BJ (cell line): ENCODE data around the gene ST6GAL1. TPM values are rescaled to one million over a fixed set of nuclear protein-coding genes. Genes with fewer than 3 reads are reported as not detected.
A peak's percentile ranks its signal among the peaks of the same experiment; 100 is the strongest.

Experiments
- CTCF ChIA-PET: fragments of 350-600 bp; formaldehyde crosslinking; extraction: SDS; loops from one replicate; lab custom pipeline; 2021; ENCODE audit warnings: antibody characterized with exemption, inconsistent platforms; lab: Yijun Ruan, JAX
- POLR2A ChIA-PET: fragments of 300-600 bp; sonication (Branson Sonifier 250); formaldehyde crosslinking; extraction: SDS; loops from one replicate; lab custom pipeline; 2021; ENCODE audit warnings: antibody characterized with exemption; lab: Charles Lee
- DNase-seq: peaks from one replicate; pipeline ENCODE4 v3.0.0-alpha.2; 2011; ENCODE audit warnings: low read depth
- H3K27me3 ChIP-seq: 2 replicates; pipeline ENCODE4 v1.6.0; 2011; ENCODE audit warnings: low read length; ENCODE audit not compliant: control insufficient read depth, insufficient read depth
- H3K36me3 ChIP-seq: 2 replicates; pipeline ENCODE4 v1.5.1; 2011; ENCODE audit warnings: low read length; ENCODE audit not compliant: control insufficient read depth, insufficient read depth
- H3K4me3 ChIP-seq: 2 replicates; pipeline ENCODE4 v1.5.1; 2011; ENCODE audit warnings: low read depth, mild to moderate bottlenecking, control low read depth, low read length
- polyA plus RNA-seq: library from polyadenylated mRNA; depleted of rRNA; stranded (reverse); fragments of >200 nt; gene quantifications from 2 replicates; pipeline ENCODE4 v1.2.3, GENCODE V29; 2011
- TF ChIP-seq, protein P1 (sequence below): IDR thresholded peaks from 2 replicates; pipeline ENCODE4 v1.5.1; 2011; ENCODE audit warnings: low read depth, mild to moderate bottlenecking, control low read depth, inconsistent platforms, low read length, moderate library complexity; ENCODE audit not compliant: insufficient read depth

The ST6GAL1 gene
- polyA plus RNA-seq, 1 experiment, result 1.5 TPM

DNA sequence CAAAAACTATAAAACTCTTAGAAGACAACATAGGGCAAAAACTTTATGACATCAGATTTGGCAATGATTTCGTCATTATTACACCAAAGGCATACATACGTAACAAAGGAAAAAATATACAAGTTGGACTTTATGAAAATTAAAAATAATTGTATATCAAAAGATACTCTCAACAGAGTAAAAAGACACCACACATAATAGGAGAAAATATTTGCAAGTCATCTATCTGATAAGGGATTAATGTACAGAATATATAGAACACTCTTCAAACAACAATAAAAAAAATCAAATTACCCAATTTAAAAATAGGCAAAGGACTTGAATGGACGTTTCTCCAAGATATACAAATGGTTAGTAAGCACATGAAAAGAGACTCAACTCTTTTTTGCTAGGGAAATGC lies 131.4 kb downstream of the ST6GAL1 start:
- CTCF ChIA-PET, result no interaction called here

GRCh38 chr3:187062526-187063177 lies 132.3 kb downstream of the ST6GAL1 start:
- POLR2A ChIA-PET, result interaction anchor here (0.5 kb wide), 1 partner anchor 1266 kb away, joined by 4 read pairs; no protein-coding TSS in a partner anchor

More for the DNA sequence above, 131.4 kb downstream of the ST6GAL1 start:
- no peak overlapping the region for H3K4me3 ChIP-seq
- TF ChIP-seq, protein P1, sequence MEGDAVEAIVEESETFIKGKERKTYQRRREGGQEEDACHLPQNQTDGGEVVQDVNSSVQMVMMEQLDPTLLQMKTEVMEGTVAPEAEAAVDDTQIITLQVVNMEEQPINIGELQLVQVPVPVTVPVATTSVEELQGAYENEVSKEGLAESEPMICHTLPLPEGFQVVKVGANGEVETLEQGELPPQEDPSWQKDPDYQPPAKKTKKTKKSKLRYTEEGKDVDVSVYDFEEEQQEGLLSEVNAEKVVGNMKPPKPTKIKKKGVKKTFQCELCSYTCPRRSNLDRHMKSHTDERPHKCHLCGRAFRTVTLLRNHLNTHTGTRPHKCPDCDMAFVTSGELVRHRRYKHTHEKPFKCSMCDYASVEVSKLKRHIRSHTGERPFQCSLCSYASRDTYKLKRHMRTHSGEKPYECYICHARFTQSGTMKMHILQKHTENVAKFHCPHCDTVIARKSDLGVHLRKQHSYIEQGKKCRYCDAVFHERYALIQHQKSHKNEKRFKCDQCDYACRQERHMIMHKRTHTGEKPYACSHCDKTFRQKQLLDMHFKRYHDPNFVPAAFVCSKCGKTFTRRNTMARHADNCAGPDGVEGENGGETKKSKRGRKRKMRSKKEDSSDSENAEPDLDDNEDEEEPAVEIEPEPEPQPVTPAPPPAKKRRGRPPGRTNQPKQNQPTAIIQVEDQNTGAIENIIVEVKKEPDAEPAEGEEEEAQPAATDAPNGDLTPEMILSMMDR, result no peak
- no peak for DNase-seq
- no peaks in the 10 kb centered on the region for H3K27me3 ChIP-seq
- H3K36me3 ChIP-seq, result no peaks in the 10 kb centered on the region
- POLR2A ChIA-PET, result no interaction called here

DNA sequence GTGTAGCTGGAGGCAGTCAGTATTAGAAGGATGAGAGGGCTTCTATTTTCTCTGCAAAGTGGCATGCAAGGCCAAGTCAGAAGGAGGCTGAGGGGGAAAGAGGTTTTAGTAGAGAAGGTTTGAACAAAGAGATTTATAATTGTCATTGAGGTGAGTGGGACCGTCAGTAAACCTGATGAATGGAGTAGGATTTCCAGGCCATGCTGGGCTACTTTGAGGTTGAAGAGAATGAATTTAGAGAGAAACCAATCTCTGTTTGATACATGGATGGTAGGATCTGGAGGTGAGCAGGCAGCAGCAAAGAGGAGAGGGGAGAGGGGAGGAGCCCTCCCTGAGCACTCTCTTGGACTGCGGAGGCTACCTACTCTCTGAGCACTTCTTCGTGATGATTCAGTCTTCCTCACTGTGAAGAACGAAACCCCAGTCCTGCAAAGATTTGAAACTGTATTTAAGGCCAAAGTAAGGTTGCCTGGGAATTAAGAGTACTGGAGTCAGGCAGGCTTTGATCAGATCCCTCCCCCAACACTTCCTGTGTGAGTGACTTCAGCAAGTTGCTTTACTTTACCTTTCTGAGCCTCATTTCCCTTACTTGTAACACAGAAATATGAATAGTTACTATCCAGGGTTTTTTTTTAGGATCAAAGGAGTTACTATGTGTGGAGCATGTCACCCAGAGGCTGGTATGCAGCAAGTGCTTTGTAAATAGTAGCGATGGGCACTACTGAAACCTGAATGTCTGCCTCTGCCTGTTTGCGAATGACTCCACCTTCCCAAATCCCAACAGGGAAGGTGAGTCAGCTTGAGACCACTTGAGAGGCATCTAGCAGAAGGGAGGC lies 133.2 kb downstream of the ST6GAL1 start:
- POLR2A ChIA-PET, result no interaction called here
- TF ChIP-seq, protein P1, result no peak
- Histone ChIP-seq H3K4me3 (no peak overlapping the region), H3K27me3 (no peaks in the 10 kb centered on the region), H3K36me3 (no peaks in the 10 kb centered on the region)
- CTCF ChIA-PET, result interaction anchor here (0.9 to 1.0 kb wide), 3 partner anchors 38 to 101 kb away, joined by 3 read pairs; no protein-coding TSS in a partner anchor
- no peak for DNase-seq

More at GRCh38 chr3:187062526-187063177, 132.3 kb downstream of the ST6GAL1 start:
- Histone ChIP-seq H3K4me3 (no peak overlapping the region), H3K27me3 (no peaks in the 10 kb centered on the region), H3K36me3 (no peaks in the 10 kb centered on the region)
- TF ChIP-seq, protein P1, result no peak
- CTCF ChIA-PET, result interaction anchor here (0.9 to 1.0 kb wide), 2 partner anchors 39 to 51 kb away, joined by 3 read pairs; no protein-coding TSS in a partner anchor
- DNase-seq, result peak; percentile 56

GRCh38 chr3:187064210-187065115 lies 134.1 kb downstream of the ST6GAL1 start:
- ChIA-PET CTCF (interaction anchor here (0.9 to 1.7 kb wide), 5 partner anchors 9 to 615 kb away, joined by 3 to 5 read pairs (median 3); no protein-coding TSS in a partner anchor), POLR2A (interaction anchor here (0.6 to 0.9 kb wide), 4 partner anchors 184 to 1810 kb away, joined by 4 to 8 read pairs (median 4); no protein-coding TSS in a partner anchor)
- no peak for DNase-seq
- Histone ChIP-seq H3K36me3 (no peaks in the 10 kb centered on the region), H3K4me3 (no peak overlapping the region), H3K27me3 (no peaks in the 10 kb centered on the region)
- TF ChIP-seq, protein P1, result no peak
